Urothelium cell line (cell line): ENCODE data around the gene EFEMP2.

Source experiments
- DNase-seq: peaks from one replicate; pipeline ENCODE4 v3.0.0; 2011; ENCODE audit warnings: low spot score, mixed read lengths
- FAIRE-seq: peaks from 2 replicates; lab custom pipeline; 2011; peaks lifted over from hg19 to GRCh38; lab: Jason Lieb, UNC

Gene EFEMP2

DNA sequence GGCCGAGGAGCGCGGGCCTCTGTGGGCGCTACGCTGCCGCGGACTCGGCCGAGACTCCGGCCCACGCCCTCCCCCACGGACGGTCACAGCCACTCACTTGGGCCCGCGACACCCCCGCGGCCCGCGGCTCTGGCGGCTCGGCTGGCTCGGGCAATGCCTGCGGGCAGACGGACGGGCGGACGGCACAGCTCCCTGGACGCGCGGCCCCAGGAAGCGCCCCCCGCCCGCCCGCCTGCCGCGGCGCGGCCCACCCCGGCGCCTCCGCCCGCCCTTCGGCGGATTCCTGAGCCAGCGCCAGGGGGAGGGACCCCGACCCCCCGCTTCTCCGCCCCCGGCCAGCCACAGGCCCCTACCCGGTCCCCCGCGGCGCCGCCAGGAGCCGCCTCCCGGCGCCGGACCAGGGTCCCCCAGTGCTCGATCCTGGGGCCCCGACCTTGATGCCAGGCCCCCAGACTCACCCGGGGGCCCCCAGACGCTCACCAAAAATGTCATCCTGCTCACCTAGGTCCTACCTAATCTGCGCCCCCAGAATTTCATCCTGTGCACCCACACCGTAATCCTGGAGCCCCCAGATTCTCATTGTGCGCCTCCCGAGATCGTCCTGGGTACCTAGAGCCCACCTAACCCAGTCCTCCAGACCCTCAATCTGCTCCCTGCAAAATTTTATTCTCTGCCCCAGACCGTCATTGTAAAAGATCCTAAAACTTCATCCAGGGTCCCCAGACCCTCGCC, at the start of gene EFEMP2:
EFEMP2 (minus strand) TSS at position 215 of the 732 bp plus-strand sequence. CDS start 446 bp downstream, outside the sequence.
- no peak for FAIRE-seq

GRCh38 chr11:65921876-65922275, 49.3 kb upstream of the EFEMP2 start:
- FAIRE-seq = no peak

More for the DNA sequence above, at the start of gene EFEMP2:
- peak; percentile 44 for DNase-seq

DNA sequence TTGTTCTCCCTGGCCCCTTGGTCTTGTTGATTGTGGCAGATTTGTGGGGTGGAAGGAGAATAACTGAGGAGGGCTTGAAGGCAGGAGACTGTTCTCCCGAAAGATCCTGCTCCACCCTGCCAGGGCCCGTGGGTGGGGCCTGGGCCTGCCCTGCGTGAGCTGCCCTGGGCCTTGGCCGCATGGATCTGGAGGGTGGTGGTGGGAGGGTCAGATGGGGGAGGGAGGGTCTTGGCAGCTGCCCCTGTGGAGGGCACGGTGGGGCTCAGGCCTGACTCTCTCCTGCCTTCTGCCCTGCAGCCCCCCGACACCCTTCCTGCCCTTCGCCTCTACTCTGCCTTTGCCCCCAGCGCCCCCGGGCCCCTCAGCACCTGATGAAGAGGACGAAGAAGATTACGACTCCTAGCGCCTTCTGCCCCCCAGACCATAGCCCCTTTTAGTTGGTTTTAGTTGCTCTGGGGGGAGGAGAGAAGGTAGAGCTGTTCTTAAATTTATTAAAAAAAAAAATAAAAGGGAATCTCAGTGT, 48.5 kb upstream of the EFEMP2 start:
- FAIRE-seq (no peak), DNase-seq (no peak)

More at GRCh38 chr11:65921876-65922275, 49.3 kb upstream of the EFEMP2 start:
- DNase-seq = no peak

- DNase-seq (no peak), FAIRE-seq (no peak)
Measured at GRCh38 chr11:65920372-65920802, 47.8 kb upstream of the EFEMP2 start.

DNA sequence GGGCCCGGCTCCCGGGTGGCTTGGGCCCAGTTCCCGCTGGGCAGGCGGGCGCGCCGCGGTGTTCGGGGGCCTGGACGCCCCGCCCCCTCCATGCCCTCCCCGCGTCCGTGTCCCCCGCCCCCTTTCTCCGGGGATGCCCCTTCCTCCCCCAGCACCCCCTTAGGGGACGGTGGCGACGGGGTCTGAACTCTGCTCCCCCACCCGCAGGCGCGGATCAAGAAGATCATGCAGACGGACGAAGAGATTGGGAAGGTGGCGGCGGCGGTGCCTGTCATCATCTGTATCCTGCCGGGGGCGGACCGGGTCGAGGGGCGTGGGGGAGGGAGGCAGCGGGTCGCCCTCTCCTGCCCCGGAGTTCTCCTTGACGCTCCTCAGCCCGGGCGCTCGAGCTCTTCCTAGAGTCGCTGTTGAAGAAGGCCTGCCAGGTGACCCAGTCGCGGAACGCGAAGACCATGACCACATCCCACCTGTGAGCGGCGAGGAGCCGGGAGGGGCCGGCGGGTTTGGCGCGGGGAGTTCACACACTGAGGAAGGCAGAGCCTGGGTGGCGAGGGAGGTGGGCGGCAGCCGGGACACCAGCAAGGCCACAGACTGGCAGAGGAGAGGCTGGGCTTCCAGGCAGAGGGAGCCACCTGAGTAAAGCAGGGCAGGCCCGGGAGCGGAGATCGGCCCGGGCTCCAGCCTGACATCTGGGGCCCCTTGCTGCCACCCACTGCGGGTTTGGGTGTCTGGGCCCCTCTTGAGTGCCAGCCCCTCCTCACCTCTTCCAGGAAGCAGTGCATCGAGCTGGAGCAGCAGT, 47.2 kb upstream of the EFEMP2 start:
- DNase-seq = peak; percentile 37
- FAIRE-seq = no peak

DNA sequence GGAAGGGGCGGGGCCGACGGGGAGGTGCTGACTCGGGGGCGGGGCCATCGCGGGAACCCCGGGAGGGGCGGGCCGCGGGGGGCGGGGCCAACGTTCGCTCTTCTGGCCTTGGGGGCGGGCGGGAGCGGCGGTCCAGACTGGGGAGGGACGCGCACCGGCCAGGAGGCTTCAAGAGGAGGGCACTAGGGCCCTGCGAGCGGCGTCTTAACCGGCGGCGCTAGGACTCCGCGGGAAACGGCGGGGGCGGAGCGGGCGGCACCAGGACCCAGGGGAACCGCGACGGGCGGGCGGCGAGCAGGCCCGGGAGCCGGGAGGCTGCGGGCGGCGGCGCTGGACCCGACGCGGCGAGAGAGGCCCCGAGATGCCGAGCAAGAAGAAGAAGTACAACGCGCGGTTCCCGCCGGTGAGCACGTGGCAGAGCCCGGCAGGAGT, 46.6 kb upstream of the EFEMP2 start, which contains the start of gene DRAP1:
DRAP1 (plus strand) TSS at position 286 of the 432 bp plus-strand sequence; CDS start at position 362, 76 bp downstream.
- FAIRE-seq (no peak), DNase-seq (peak; percentile 97)

- peak; percentile 83 for FAIRE-seq
- DNase-seq = no peak
Measured at GRCh38 chr11:65918211-65919140, 45.9 kb upstream of the EFEMP2 start, which contains the start of gene C11orf68. Gene C11orf68, minus strand, starts transcription at chr11:65919062. Its CDS starts 31 bp downstream, at chr11:65919031.

DNA sequence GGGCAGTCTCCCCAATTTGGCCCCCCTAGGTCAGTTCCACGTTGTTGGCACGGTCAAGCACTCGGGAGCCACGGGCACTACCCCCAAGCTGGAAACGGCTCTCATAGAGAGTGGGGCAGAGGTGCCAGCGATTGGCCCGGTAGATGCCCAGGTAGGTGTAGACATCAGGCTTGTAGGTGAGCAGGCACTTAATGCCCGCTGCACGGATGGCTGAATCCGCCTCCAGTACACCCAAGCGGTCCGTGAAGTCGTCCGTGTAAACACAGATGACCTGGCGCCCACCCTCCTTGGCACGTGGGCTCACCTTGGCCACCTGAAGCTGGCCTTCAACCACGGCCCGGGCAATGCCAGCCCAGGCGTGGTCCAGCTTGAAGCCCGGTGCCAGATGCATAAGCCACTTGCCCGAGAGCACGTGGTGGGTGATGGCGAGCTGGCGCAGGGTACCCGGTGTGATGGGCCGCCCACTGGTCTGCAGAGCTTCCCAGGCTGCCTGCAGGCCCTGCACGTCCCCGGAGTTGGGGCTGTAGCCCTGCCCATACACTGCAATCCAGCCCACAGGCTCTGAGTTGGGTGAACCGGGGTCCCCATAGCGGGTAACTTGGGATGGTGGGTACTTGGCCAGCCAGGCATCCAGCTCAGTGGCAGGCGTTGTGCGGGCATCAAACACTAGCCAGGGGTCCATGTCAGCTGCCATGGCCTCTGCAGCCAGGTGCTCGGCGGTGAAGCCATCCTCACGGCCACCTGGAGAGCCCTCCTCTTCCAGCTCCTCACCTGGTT, 45.0 kb upstream of the EFEMP2 start:
- no peak for FAIRE-seq
- no peak for DNase-seq

DNA sequence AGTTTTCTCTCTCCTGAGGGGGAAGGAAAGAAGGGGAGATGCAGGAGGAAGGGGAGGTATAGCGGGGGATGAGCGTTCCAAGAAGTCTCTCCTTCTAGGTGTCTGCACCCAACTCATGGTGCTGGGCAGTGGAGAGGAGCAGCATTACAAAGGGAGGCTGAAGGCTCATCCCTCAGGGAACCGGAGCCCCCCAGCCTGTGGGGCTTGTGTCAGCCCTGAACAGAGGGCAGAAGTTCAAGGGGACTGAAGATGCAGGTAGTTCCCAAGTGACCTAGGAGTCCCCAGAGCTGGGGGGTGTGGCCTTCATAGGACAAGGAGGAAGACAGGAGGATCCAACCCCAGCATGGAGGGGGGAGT, 44.5 kb upstream of the EFEMP2 start:
- DNase-seq (no peak), FAIRE-seq (no peak)

GRCh38 chr11:65916391-65916790, 43.8 kb upstream of the EFEMP2 start:
- no peak for FAIRE-seq
- no peak for DNase-seq

DNA sequence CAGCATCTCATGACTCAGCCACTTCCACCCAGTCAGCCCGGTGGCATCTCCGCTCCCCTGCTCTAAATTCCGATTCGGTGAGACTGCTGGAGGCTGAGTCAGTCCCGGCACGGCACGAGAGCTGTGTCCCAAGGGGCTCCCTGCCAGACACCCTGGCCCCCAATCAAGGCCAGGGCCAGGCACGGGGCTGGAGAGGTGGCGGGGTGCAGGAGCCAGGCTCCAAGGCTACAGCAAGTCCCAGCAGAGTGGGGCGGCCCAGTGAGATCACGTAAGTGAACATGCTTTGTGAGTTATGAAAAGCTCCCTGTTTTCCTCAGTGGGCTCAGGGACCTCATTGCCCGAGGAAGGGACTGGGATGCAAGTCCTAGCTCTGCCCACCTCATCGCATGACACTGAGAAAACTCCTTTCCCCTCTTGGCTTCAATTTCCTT, 43.2 kb upstream of the EFEMP2 start:
- FAIRE-seq = no peak
- peak; percentile 94 for DNase-seq

DNA sequence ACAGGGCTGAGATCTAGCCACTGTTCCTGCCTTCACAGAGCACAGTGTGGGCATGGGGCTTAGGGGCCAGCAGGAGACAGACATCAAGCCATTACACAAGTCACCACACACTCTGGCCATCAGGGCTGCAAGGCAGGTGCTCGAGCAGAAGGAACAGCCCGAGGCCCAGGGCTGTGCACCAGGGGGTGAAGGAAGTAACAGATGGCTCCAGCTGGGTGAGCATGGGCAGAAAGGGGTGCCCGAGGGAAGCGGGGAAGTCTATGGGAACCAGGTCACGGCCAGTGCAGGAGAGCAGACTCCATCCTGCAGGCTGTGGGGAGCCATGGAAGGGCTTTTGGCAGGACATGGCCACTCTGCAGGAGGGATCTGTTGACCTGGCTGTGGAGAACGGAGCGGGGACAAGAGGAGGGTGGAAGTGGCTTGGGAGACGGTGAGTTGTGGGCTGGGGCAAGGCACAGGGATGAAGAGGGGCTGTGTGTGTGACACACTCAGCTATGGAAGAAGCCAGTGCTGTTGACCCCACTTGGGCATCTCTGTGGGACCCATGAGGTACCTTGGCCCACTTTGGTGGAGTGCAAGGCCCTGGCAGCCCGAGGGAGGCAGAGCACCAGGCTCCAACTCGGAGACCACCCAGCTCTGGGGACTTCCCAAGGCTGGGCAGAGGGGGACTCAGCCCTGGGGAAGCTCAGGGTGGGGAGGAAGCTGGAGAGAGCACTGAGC, 42.7 kb upstream of the EFEMP2 start:
- FAIRE-seq (peak; percentile 44), DNase-seq (no peak)

DNA sequence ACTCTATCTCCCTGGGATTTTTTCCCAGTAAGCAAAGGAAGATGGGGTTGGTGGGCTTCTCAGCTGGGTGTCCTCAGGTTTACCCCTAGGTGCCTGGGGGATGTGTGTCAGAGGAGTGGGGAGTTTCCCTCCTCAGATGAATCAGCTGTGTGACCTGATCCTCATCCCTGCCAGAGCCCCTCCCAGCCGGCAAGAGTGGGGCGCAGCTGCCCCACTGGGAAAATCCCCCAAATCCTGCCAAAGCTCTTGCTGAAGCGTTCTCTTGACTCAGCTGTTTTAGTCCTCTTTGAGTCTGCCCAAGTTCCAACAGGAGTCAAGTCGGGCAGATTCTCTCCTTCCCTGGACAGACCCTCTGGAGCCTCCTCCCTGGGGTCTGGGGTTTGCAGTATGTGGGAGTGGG, 40.2 kb upstream of the EFEMP2 start:
- FAIRE-seq (no peak), DNase-seq (no peak)

DNA sequence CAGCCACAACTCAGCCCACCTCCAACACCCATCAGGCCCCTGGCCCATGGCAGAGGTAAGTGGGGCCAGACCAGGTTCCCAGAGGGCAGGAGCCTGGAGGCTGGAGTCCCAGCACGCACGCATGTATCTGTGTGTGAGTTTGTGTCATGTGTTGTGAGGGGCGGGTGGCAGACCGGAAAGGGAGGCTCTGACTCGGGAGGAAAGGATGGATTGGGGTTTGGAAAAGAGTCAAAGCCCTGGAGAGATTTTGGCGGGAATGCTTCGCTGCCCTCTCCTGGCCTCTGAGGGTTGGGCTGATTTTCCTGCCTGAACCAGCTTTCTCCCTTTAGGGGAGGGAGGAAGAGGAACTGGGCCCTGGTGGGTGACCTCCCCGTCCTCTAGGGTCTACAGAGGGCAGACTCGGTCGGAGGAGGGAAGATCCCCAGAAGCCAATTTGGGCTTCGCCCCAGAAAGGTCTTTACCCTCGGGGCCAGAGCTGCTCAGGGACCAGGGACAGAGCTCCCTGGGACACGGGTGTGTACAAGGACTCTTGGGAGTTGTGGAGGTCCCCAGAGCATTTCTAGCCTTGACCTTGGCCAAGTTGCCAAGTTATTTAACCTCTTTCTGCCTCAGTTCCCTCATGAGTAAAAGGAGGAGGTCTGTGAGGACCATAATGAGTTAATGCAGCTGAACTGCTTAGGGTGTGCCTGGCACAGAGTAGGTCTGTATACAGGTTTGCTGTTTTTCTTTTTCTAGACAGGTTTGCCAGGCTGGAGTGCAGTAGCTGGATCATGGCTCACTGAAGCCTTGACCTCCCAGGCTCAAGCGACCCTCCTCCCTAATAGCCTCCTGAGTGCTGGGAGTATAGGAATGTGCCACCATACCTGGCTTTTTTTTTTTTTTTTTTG, 39.3 kb upstream of the EFEMP2 start:
- peak; percentile 79 for DNase-seq
- FAIRE-seq = no peak

DNA sequence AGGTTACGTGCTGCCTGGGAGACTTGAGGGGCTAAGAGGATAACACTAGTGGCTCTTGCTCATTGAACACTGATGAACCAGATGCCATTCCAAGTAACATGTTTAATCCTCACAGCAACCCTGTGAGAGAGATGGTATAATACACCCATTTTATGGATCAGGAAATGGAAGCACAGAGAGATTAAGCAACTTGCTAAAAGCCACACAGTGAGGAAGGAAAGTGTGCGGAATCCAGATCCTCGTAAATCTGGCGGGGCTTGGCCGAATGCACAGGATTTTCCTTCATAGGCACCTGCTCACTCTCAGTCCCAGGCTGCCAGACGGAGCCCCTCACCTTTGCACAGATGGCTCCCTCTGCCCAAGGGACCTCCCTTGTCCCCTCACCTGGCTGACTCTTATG, 35.3 kb upstream of the EFEMP2 start:
- FAIRE-seq (no peak), DNase-seq (no peak)

DNA sequence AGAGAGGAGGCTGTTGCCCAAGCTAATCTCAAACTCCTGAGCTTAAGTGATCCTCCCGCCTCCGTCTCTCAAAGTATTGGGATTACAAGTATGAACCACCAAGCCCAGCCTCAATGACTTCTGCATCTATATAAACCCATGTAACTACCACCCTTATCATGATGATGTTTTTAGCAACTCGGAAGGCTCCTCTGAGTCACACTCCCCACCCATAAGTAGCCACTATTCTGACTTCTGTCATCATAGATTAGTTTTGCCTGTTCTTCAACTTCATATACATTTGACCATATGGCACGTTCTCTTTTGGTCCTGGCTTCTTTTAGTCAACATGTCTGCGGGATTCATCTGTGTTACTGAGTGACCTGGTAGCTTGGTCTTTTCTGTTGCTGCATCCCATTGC, 34.0 kb upstream of the EFEMP2 start:
- FAIRE-seq = no peak
- DNase-seq = no peak

DNA sequence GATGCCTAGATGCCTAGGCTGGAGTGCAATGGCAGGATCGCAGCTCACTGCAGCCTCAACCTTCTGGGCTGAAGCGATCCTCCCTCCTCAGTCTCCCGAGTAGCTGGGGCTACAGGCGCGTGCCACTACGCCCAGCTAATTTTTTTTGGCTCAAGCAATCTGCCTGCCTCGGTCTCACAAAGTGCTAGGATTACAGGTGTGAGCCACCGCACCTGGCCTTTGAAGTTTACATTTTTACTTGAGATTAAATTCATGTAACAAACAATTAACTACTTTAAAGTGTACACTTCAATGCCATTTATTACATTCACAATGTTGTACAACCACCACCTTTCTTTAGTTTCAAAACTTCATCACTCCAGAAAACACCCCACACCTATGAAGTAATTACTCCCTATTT, 31.1 kb upstream of the EFEMP2 start:
- DNase-seq (no peak), FAIRE-seq (no peak)

DNA sequence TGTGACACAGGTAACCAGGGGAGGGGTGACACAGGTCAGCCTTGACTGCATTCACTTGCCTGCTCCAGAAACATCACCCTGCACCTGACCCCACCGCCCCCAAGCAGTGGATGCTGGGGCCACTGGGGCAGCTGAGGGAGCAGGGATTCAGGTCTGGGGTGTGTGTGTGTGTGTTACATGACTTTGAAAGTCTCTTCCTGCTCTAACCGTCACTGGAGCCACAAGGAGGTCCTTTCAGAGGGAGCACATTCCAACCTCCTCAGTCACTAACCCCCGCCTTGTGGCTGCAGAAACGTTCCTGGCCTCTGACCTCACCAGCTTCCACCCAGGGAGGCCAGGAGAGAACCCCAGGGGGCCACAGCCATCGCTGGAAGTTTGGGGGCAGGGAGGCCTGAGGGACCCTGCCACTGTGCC, 30.5 kb upstream of the EFEMP2 start:
- no peak for FAIRE-seq
- peak; percentile 82 for DNase-seq
